B cell (primary cell): Measurements from ENCODE around the gene CACNA2D4. TPM values are rescaled to one million over a fixed set of nuclear protein-coding genes. Genes with fewer than 3 reads are reported as not detected.

Experiments used
- ATAC-seq: fragments of 200-7000 bp; cut with Tn5 transposase; one replicate; pipeline ENCODE4 v1.10.0; 2021; ENCODE audit warnings: low read depth, mild to moderate bottlenecking, moderate number of reproducible peaks, moderate library complexity
- CTCF ChIA-PET: fragments of 350-600 bp; sonication (Branson Sonifier 250); formaldehyde crosslinking; loops from one replicate; lab custom pipeline; 2021; ENCODE audit warnings: antibody characterized with exemption, inconsistent platforms; lab: Charles Lee
- POLR2A ChIA-PET: fragments of 350-600 bp; sonication (Branson Sonifier 250); formaldehyde crosslinking; loops from one replicate; lab custom pipeline; 2021; ENCODE audit warnings: antibody characterized with exemption; lab: Charles Lee
- DNase-seq: peaks from one replicate; pipeline ENCODE4 v3.0.0; 2013
- H2AFZ ChIP-seq: 2 replicates; pipeline ENCODE4 v1.6.1; 2012; ENCODE audit warnings: mild to moderate bottlenecking, low read depth, low read length; ENCODE audit not compliant: insufficient read depth, poor library complexity, severe bottlenecking
- H3K27ac ChIP-seq, 2 donors: 1 replicate in 1 of 2; 2 replicates in 1 of 2; pipeline ENCODE4 v1.5.1; 2012 to 2013; ENCODE audit warnings: low read length in 2 of 2, mild to moderate bottlenecking in 2 of 2, moderate library complexity in 1 of 2
- H3K27me3 ChIP-seq, 4 experiments: fragments of 200-600 bp in 1 of 4; sonication (generic) in 1 of 4; replicated peaks in 1 of 4; 1 replicate in 2 of 4; 2 replicates in 2 of 4; pipeline versions ENCODE4 v1.6.1 to v1.7.0; 2013 to 2016; ENCODE audit warnings: low read length in 3 of 4, mild to moderate bottlenecking in 2 of 4, mixed read lengths in 1 of 4, moderate library complexity in 1 of 4; ENCODE audit not compliant: insufficient read depth in 4 of 4, control insufficient read depth in 3 of 4; ENCODE audit errors: control extremely low read depth in 1 of 4
- H3K36me3 ChIP-seq, 2 experiments: replicated peaks in 1 of 2; 1 replicate in 1 of 2; 2 replicates in 1 of 2; pipeline versions ENCODE4 v1.6.1 to v1.7.1; 2013; ENCODE audit warnings: low read length in 1 of 2; ENCODE audit not compliant: insufficient read depth in 2 of 2, control insufficient read depth in 1 of 2; ENCODE audit errors: control extremely low read depth in 1 of 2, extremely low read depth in 1 of 2
- H3K4me1 ChIP-seq, 2 donors: fragments of 200-600 bp in 1 of 2; sonication (generic) in 1 of 2; 1 replicate in 1 of 2; 2 replicates in 1 of 2; pipeline versions ENCODE4 v1.5.1 to v1.6.1; 2013 to 2017; ENCODE audit warnings: low read length in 2 of 2; ENCODE audit not compliant: control insufficient read depth in 2 of 2, insufficient read depth in 2 of 2
- H3K4me2 ChIP-seq: replicated peaks from 2 replicates; pipeline ENCODE3; 2012; ENCODE audit warnings: mild to moderate bottlenecking, low read depth, low read length; ENCODE audit not compliant: poor library complexity, severe bottlenecking
- H3K4me3 ChIP-seq, 5 experiments: fragments of 200-600 bp in 1 of 5; sonication (generic) in 1 of 5; 1 replicate in 3 of 5; 2 replicates in 2 of 5; pipeline versions ENCODE4 v1.5.1 to v1.7.0; 2011 to 2016; ENCODE audit warnings: low read length in 4 of 5, mild to moderate bottlenecking in 4 of 5, low read depth in 2 of 5, control low read depth in 1 of 5, moderate library complexity in 1 of 5; ENCODE audit not compliant: insufficient read depth in 1 of 5; ENCODE audit errors: control extremely low read depth in 1 of 5, extremely low read depth in 1 of 5
- H3K79me2 ChIP-seq: fragments of 200-600 bp; sonication (generic); one replicate; pipeline ENCODE4 v1.6.0; 2016; ENCODE audit warnings: low read length; ENCODE audit not compliant: control insufficient read depth, insufficient read depth
- H3K9ac ChIP-seq: fragments of 200-600 bp; sonication (generic); 2 replicates; pipeline ENCODE4 v1.6.1; 2017; ENCODE audit warnings: mild to moderate bottlenecking, low read length, moderate library complexity
- H3K9me3 ChIP-seq, 3 donors: one replicate each; pipeline versions ENCODE4 v1.6.1 to v1.7.1; 2013; ENCODE audit warnings: low read length in 2 of 3; ENCODE audit not compliant: control insufficient read depth in 2 of 3, insufficient read depth in 1 of 3; ENCODE audit errors: control extremely low read depth in 1 of 3
- H4K20me1 ChIP-seq: 2 replicates; pipeline ENCODE4 v1.6.0; 2012; ENCODE audit warnings: mild to moderate bottlenecking, low read length; ENCODE audit not compliant: insufficient read depth, control insufficient read depth, poor library complexity, severe bottlenecking
- H3K27ac Mint-ChIP-seq: one replicate; pipeline ENCODE4 v1.8.0; 2021; ENCODE audit warnings: mixed read lengths
- H3K27me3 Mint-ChIP-seq: one replicate; pipeline ENCODE4 v1.8.0; 2021; ENCODE audit warnings: mixed read lengths
- H3K4me1 Mint-ChIP-seq: one replicate; pipeline ENCODE4 v1.8.0; 2021; ENCODE audit warnings: mixed read lengths
- H3K4me3 Mint-ChIP-seq: one replicate; pipeline ENCODE4 v1.8.0; 2021; ENCODE audit warnings: mixed read lengths
- H3K9me3 Mint-ChIP-seq: one replicate; pipeline ENCODE4 v1.8.0; 2022; ENCODE audit warnings: mixed read lengths; ENCODE audit not compliant: insufficient read depth
- CTCF ChIP-seq: fragments of 200-600 bp; IDR thresholded peaks from one replicate; pipeline ENCODE4 v1.8.0; 2022; ENCODE audit warnings: antibody characterized with exemption, mild to moderate bottlenecking
- EZH2 ChIP-seq: IDR thresholded peaks from 2 replicates; pipeline ENCODE4 v1.6.1; 2012; ENCODE audit warnings: borderline replicate concordance, low read depth, mild to moderate bottlenecking, moderate library complexity, low read length; ENCODE audit not compliant: insufficient read depth, poor library complexity, severe bottlenecking
- WGBS: methylation state at CpG from one replicate; pipeline ENCODE4 v1.1.5; 2013; ENCODE audit warnings: missing lambda C conversion rate; ENCODE audit not compliant: insufficient coverage; 5-methylcytosine and 5-hydroxymethylcytosine counted together
- intact Hi-C: fragments of 100-400 bp; cut with micrococcal nuclease; formaldehyde crosslinking; loops from one replicate; pipeline ENCODE4 v1.10.0; 2022
- polyA plus RNA-seq: library from polyadenylated mRNA; depleted of rRNA; stranded (reverse); fragments of >200 nt; gene quantifications from 2 replicates; pipeline ENCODE4 v1.2.3, GENCODE V29; 2012
- total RNA-seq, 2 donors: library from RNA; stranded (reverse); fragments of 120-200 nt in 1 of 2; gene quantifications; 1 replicate in 1 of 2; 2 replicates in 1 of 2; pipeline versions ENCODE4 v1.2.3 to v1.2.4, GENCODE V29; 2013 to 2022

The CACNA2D4 gene
- total and polyA plus RNA-seq, 2 donors (not counting 1 experiment from before 2014, with no cell fraction given): 6.0 to 7.4 TPM

GRCh38 chr12:1830981-1831963 lies 87.2 kb downstream of the CACNA2D4 start:
- intact Hi-C loops: no loop called here
- H3K4me3 Mint-ChIP-seq: no peak overlapping the region

More at GRCh38 chr12:1830981-1831963, 87.2 kb downstream of the CACNA2D4 start:
- TF ChIP-seq EZH2 (no peak), CTCF (no peak)
- Histone ChIP-seq H2AFZ (no peak overlapping the region), H3K4me3 (no peak overlapping the region), H3K36me3 (no peaks in the 10 kb centered on the region), H3K79me2 (no peaks in the 10 kb centered on the region), H3K9ac (no peak overlapping the region), H4K20me1 (no peaks in the 10 kb centered on the region), H3K4me1 (no peaks in the 10 kb centered on the region), H3K27ac (no peak overlapping the region), H3K4me2 (no peak overlapping the region), H3K9me3 (peaks cover 0 to 8% (median 0%) of the 10 kb centered on the region in 3 donors), H3K27me3 (peaks cover 0 to 21% (median 3%) of the 10 kb centered on the region in 4 experiments)
- H3K27me3 Mint-ChIP-seq: peaks cover 48% of the 10 kb centered on the region
- H3K4me1 Mint-ChIP-seq: peaks cover 3% of the 10 kb centered on the region
- ATAC-seq (no peak), DNase-seq (no peak)
- no peak overlapping the region for H3K27ac Mint-ChIP-seq
- H3K9me3 Mint-ChIP-seq: no peaks in the 10 kb centered on the region
- WGBS: 24% methylated on average over 29 of the region's 34 CpGs
- POLR2A ChIA-PET: no interaction called here
- CTCF ChIA-PET: interaction anchor here (1.4 kb wide), 1 partner anchor 109 kb away, joined by 3 read pairs; no protein-coding TSS in a partner anchor
